ENCODE results near the gene SURF1.

GRCh38 chr9:133309608-133310007 is 46.7 kb downstream of the SURF1 start:
- TF ChIP-seq, protein P1, sequence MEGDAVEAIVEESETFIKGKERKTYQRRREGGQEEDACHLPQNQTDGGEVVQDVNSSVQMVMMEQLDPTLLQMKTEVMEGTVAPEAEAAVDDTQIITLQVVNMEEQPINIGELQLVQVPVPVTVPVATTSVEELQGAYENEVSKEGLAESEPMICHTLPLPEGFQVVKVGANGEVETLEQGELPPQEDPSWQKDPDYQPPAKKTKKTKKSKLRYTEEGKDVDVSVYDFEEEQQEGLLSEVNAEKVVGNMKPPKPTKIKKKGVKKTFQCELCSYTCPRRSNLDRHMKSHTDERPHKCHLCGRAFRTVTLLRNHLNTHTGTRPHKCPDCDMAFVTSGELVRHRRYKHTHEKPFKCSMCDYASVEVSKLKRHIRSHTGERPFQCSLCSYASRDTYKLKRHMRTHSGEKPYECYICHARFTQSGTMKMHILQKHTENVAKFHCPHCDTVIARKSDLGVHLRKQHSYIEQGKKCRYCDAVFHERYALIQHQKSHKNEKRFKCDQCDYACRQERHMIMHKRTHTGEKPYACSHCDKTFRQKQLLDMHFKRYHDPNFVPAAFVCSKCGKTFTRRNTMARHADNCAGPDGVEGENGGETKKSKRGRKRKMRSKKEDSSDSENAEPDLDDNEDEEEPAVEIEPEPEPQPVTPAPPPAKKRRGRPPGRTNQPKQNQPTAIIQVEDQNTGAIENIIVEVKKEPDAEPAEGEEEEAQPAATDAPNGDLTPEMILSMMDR (IDR thresholded peaks at IDR 0.05), result no peak
- no peak for TF ChIP-seq POLR2A (IDR thresholded peaks at IDR 0.05)
